ENCODE results near the gene PRKN.

GRCh38 chr6:162230147-162230752, 497.3 kb downstream of the PRKN start:
- TF ChIP-seq CTCF (IDR thresholded peaks at IDR 0.05) (no peak), POLR2A (IDR thresholded peaks at IDR 0.05) (no peak)

Measured in thyroid gland (tissue), 4 donors.